ENCODE measurements around the gene STX18.

Gene STX18

GRCh38 chr4:4386296-4386735 is 155.5 kb downstream of the STX18 start:
- DNase-seq (ENCODE audit: low read depth in 4 of 4, low spot score in 1 of 4), result no peak

GRCh38 chr4:4385729-4386295 is 156.0 kb downstream of the STX18 start:
- no peak for DNase-seq (ENCODE audit: low read depth in 4 of 4, low spot score in 1 of 4)

- no peak for DNase-seq (ENCODE audit: low read depth in 4 of 4, low spot score in 1 of 4)
Observed at GRCh38 chr4:4384837-4385236, 157.0 kb downstream of the STX18 start.

- DNase-seq (ENCODE audit: low read depth in 4 of 4, low spot score in 1 of 4), result no peak
Observed at GRCh38 chr4:4383085-4383484, 158.8 kb downstream of the STX18 start.

GRCh38 chr4:4379540-4380087 is 162.2 kb downstream of the STX18 start:
- DNase-seq (ENCODE audit: low read depth in 4 of 4, low spot score in 1 of 4), result no peak

GRCh38 chr4:4377732-4378460 is 164.0 kb downstream of the STX18 start:
- no peak for DNase-seq (ENCODE audit: low read depth in 4 of 4, low spot score in 1 of 4)

- DNase-seq (ENCODE audit: low read depth in 4 of 4, low spot score in 1 of 4), result no peak
Observed at GRCh38 chr4:4377191-4377590, 164.7 kb downstream of the STX18 start.

- no peak for DNase-seq (ENCODE audit: low read depth in 4 of 4, low spot score in 1 of 4)
Observed at GRCh38 chr4:4376074-4376473, 165.8 kb downstream of the STX18 start.

- DNase-seq (ENCODE audit: low read depth in 4 of 4, low spot score in 1 of 4), result no peak
Observed at GRCh38 chr4:4374388-4375098, 167.3 kb downstream of the STX18 start.
